GM18499 (cell line): ENCODE measurements around the gene GNPTG.

Experiments
- ATAC-seq: cut with Tn5 transposase; IDR thresholded peaks from one replicate; pipeline ENCODE4 v1.9.1; 2021; ENCODE audit warnings: moderate number of reproducible peaks; ENCODE audit not compliant: insufficient read depth, unreplicated experiment

Gene GNPTG

DNA sequence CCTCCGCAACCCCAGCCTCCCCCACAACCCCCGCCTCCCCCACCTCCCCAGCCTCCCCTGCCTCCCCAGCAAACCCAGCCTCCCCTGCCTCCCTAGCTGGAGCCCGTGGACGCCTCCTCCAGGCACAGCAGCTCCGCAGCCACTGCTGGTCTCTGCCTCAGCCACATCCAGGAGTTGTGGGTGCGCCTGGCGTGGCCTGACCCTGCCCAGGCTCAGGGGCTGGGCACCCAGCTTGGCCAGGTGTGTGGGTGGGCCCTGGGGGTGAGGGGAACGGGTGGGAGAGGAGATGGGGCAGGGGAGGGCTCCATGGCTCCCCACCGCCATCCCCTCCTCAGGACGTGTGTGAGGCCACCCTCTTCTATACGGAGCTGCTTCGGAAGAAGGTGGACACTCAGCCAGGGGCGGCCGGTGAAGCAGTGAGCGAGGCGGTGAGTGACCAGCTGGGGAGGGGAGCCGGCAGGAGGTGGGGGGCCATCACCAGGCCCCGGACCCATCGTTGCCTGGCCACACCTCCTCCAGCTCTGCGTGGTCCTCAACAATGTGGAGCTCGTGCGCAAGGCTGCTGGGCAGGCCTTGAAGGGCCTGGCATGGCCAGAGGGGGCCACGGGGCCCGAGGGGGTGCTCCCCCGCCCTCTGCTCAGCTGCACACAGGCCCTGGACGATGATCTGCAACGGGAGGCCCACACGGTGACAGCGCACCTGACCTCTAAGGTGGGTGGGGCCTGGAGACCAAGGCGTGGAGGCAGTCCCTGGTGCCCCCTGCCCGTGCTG, 5.9 kb upstream of the GNPTG start:
- ATAC-seq = no peak

DNA sequence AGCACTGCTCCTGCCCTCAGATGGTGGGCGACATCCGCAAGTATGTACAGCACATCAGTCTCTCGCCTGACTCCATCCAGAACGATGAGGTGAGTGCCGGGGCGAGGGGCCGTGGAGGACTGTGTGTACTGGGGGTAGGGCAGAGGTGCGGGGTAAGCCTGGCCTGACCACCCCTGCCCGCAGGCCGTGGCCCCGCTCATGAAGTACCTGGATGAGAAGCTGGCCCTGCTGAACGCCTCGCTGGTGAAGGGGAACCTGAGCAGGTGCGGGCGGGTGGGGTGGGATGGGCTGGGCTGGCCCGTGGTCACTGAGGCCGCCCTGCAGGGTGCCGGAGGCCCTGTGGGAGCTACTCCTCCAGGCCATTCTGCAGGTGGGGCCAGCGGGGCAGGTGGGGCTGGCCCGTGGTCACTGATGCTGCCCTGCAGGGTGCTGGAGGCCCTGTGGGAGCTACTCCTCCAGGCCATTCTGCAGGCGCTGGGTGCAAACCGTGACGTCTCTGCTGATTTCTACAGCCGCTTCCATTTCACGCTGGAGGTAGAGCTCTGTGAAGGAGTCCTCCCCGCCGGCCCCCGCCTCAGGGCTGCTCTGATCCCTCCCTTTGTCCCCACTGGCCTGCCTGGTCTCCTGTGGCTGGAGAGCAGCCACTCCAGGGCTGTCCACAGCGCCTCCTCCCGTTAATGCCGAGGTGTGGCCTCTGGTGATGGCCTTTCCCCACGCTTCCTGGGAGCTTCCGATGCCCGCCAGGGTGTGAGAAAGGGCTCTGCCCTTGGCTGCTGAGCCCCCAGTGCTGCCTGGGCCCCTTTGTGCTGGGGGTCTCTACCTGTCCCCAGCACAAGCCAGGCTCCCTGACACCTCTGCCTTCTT, 5.1 kb upstream of the GNPTG start:
- no peak for ATAC-seq

DNA sequence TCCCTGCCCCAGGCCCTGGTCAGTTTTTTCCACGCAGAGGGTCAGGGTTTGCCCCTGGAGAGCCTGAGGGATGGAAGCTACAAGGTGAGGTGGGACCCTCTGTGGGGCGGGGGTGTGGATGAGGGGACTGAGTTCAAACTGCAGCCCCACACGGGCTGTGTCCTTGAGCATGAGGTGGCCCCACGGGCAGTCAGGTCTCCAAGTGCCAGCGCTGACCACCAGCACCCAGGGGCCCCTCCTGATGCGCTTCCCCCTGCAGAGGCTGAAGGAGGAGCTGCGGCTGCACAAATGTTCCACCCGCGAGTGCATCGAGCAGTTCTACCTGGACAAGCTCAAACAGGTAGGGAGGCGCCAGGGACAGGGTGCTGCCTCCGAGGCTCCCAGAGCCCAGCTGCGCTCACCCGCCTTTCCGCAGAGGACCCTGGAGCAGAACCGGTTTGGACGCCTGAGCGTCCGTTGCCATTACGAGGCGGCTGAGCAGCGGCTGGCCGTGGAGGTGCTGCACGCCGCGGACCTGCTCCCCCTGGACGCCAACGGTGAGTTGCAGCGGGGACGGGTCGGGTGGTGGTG, 4.4 kb upstream of the GNPTG start:
- no peak for ATAC-seq

DNA sequence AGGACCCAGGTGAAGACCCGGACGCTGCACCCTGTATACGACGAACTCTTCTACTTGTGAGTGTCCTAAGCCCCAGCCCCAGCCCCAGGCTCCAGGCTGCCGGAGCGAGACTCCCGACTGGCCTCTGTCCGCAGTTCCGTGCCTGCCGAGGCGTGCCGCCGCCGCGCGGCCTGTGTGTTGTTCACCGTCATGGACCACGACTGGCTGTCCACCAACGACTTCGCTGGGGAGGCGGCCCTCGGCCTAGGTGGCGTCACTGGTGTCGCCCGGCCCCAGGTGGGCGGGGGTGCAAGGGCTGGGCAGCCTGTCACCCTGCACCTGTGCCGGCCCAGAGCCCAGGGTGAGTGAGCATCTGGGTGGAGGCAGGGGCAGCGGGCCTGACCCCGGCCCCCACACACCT, 3.8 kb upstream of the GNPTG start:
- no peak for ATAC-seq

DNA sequence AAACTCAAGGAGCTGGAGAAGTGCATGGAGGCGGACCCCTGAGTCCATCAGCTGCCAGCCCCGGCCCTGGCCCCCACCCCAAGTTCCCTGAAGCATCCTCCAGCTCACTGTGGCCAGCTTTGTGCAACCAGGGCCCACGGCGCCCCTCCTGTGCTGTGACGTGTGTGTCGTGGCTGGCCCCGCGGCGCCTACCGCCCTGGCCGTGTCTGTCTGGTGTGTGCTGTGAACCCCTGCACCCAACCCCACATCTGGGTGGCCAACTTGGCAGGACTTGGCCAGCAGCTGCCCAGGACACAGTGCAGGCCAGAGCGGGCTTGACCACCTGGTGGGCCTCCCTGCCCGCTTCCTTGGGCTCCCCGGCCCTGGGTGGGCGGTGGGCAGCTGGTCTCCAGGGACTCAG, 3.3 kb upstream of the GNPTG start:
- ATAC-seq = no peak

DNA sequence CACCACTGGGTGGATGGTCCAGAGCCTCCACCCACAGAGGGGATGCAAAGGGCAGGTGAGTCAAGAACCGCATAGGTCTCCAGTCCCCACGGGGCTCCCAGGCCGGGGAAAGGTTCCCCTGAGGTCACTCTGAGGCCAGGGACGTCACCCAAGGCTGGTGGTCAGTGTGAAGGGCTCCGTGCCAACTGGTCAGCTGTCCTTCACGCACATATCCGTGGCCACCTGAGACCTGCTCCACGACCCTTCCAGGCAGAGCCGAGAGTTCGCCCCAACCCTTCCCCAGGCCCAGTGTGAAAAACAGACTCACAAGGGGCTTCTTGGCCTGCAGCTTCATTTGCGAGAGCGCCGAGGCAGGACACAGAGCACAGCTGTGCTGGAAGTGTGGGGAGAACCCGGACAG, 2.8 kb upstream of the GNPTG start:
- ATAC-seq = no peak

DNA sequence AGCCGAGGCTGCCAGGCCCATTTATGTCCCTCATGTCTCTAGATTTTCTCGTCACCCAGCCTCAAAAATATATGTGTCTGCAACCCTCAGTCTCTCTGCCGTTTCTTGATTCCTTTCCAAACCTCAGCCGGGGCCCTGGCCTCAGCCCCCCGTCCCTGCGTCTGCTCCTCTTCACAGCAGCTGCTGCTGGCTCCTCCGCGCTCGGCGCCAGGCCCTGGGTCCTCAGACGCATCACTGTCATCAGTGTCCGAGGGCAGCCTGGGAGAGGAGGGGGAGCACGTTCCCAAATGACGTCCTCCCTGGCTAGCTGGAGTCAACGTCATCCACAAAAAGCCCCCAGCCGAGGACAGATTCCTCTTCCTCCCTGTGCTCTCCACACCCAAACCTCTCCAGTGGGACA, 2.4 kb upstream of the GNPTG start:
- no peak for ATAC-seq

DNA sequence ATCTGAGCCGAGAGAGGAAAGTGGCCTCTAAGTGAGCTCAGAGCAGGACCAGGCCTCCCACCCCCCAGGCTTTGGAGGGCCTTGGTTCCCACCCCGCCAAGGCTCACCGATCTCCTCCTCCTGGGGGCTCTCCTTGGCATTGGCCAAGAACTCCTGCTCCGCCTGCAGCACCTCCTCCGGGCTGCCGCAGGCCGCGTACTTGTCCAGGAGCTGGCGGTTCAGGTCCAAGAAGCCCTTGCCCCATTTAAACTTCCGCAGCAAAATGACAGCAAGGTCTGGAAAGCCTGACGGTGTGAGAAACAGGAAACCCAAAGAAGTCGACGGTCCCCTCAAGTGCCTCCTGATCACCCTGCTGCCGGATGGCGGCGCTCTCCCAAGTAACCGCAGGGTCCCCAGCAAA, 1.8 kb upstream of the GNPTG start:
- ATAC-seq = no peak

DNA sequence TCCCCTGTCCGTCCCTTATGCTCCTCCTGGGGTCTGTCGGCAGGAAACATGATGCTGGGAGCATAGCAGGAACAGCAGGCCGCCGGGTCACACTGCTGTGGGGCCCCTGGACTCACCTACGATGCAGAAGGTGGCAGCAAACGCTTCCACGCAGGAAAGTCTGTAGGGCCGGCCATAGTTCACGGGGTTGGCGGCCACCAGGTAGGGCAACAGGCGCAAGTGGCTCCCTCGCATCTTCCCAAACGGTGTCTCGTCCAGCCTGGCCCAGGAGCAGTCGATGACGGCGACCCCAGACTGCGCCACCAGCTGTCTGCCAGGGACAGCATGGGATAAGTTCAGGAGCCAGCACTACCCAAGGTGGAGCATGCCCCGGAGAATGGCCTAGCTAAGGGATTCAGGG, 1.0 kb upstream of the GNPTG start:
- ATAC-seq = no peak

DNA sequence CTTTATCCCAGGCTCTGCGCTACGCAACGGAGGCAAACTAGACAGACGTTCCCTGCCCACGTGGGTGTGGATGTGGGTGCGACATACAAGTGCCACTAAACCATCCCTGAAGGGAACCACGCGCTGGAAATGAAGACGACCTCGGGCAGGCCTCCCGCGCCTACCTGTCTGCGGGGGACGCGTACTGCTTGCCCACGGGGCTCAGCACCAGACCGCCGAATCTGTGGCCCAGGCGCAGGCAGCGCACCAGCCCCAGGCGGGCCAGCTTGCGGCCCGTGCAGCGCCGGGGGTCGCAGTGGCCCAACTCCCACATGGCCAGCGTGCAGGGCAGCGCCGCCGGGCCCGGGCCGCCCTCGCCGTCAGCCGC, 533 bp upstream of the GNPTG start:
- peak; percentile 5 for ATAC-seq

DNA sequence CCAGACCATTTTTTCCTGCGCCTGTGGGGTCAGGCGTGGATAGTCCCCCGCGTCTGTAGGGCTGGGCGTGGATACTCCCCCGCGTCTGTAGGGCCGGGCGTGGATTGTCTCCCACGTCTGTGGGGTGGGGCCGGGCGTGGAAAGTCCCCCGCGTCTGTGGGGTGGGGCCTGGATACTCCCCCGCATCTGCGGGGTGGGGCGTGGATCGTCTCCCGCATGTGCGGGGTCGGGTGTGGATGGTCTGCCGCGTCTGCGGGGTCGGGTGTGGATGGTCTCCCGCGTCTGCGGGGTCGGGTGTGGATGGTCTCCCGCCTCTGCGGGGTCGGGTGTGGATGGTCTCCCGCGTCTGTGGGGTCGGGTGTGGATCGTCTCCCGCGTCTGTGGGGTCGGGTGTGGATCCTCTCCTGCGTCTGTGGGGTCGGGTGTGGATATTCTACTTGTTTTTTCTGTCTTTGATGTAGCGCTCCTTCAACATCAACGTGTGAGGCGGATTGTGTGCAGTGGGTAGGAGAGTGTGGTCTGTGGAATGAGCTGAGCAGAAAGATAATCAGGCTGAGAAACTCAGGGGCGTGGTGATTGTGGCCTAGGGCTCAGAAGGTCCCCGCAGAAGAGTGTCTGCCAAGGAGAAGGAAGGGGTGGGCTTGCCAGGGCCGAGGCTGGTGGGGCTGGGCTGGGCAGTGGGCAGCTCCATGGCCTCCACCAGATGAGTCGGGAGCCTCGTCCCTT, 3.2 kb downstream of the GNPTG start:
- ATAC-seq = no peak

DNA sequence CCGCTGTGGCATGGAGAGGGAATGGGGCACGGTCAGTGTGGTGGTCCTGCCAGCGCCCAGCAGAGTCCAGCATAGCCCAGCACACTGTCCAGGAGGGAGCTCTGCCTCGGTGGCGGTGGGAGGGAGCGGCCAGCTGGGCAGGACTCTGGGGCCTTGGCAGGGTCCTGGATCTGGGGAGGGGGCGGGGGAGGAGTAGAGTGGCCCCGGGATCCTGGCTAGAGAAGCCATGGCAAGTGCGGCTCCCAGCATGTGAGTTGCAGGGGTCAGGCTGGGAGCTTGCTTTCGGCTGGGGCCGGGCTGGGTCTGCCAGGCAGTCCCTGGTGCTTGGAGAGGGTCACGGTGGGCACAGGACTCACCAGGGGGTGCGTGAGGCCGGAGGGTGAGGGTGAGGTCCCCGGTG, 3.9 kb downstream of the GNPTG start:
- ATAC-seq = no peak

DNA sequence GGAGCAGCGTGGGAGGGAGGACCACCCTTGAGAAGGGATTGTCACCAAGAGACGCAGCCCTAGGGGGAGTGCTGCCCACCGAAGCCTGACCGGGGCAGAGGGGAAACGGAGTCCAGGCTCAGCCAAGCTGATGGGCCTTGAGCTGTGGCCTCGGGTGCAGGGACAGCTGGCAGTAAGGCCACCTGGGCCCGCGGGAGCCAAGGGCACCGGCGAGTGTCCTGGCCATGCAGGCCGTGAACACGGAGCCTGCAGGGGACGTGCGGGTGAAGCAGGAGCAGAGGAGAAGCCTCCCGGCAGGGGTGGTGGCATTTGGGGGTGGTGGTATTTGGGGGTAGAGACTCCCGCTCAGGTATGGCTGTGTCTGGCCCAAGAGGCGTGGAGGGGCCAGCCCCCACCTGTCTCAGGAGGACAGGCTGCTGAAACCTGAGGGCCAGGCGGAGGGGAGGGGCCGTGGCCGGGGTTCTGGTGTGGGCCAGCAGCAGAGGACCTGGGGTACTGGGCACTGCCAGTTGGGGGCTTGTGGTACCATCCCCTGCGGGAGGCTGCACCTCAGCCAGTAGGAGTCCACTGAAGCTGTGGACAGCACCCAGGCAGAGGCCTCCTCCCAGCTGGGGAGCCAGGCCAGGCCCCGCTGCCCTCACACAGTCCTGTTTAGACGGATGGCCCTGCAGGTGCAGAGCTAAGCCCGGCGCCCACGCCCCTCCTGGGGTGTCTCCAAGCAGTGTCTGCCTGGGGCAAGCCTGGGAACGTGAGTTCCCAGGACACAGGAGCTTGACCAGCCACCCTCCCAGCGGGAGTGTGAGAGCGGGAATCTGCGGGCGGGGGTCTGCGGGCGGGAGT, 4.5 kb downstream of the GNPTG start:
- ATAC-seq = no peak

DNA sequence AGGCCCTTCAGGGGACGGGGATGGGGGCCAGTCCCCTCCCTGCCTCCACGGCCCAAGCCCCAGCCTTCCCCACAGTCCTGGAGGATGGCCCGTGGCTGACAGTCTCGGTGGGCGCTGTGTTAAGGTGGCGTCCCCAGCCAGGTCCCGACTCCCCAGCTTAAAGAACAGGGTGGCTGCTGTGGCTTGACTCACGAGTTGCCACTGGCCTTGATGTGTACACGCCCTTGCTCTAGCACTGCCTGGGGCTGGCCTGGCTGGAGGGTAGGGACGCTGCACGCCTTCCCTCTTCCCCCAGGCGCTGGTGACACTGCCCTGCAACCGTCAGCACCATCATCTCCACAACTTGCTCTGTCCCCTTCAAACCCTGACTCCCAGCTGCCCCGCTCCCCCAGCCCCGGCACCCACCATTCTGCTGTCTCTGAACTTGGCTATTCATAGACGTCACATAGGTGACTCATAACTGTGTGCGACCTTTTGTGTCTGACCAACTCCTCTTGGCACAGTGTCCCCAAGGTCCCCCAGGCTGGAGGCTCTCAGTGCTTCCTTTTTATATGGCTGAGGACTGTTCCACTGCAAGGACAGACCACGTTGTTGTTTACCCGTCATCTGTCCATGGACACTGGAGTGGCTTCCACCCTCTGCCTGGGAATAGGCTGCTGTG, 6.3 kb downstream of the GNPTG start:
- no peak for ATAC-seq

DNA sequence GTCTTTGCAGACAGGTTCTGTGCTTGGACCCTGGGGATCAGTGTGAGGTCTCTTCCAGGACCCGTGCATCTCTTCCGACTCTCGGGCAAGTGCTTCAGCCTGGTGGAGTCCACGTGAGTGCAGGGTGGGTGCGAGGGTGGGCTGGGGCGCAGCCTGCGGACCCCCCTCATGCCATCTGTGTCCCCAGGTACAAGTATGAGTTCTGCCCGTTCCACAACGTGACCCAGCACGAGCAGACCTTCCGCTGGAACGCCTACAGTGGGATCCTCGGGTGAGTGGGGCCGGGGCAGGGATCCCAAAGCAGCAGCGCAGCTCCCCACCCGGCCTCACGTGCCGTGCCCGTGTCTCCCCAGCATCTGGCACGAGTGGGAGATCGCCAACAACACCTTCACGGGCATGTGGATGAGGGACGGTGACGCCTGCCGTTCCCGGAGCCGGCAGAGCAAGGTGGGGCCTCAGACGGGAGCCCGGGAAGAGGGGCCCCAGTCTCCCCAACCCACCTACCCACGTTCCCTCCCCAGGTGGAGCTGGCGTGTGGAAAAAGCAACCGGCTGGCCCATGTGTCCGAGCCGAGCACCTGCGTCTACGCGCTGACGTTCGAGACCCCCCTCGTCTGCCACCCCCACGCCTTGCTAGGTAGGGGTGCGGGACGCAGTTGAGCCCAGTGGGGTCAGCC, 10.1 kb downstream of the GNPTG start:
- no peak for ATAC-seq

DNA sequence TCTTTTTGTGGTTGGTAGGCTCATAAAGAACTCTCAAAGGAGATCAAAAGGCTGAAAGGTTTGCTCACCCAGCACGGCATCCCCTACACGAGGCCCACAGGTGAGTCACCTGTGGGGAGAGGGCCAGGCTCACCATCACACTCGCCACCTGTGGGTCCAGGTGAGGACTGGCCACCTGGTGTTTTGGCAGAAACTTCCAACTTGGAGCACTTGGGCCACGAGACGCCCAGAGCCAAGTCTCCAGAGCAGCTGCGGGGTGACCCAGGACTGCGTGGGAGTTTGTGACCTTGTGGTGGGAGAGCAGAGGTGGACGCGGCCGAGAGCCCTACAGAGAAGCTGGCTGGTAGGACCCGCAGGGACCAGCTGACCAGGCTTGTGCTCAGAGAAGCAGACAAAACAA, 11.1 kb downstream of the GNPTG start:
- no peak for ATAC-seq

DNA sequence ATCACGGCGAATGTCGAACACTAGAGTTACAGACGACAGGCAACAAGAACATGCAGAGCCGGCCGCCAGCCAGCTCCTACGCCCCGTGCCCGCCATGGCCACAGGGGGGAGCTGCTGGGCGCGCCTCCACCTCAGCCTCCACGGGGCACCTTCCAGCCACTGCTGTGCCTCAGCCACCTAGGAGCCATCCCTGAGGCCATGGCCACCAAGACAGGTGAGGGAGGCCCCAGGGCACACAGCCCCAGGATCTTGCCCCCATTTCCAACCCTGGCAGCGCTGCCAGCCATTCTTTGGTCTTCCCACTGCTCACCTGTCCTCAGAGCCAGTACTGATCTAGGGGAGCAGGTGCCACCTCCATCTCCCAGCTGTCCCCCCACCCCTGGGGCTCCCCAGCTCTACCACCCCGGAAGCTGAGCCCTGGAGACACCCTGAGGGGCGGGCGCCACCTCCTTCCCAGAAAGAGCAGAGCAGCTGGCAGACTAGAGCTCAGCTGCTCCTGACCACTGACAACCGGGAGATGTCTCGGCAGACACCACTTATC, 11.8 kb downstream of the GNPTG start:
- ATAC-seq = no peak

DNA sequence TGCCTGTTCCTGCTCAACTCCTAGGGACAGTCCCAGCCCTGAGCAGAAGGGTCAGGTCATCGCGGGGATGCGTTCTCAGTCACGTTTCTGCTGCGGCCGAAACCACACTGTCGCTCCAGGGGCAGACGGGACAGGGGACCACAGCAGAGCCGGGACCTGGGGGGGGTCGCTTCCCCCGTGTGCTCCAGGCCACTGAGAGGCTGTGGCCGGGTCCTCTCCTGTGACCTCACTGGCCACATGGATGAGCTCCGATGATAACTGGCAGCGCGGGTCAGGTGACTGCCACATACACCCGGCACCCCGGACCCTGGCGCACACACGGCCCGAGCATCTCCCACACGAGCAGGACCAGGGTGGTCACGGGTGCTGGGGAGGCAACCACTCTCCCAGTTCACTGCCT, 12.8 kb downstream of the GNPTG start:
- no peak for ATAC-seq
